Activated CD8-positive, alpha-beta memory T cell treated with anti-CD3 and anti-CD28 coated beads for 4 hours (primary cell): Measurements from ENCODE around the gene CD36.

Source experiments
- DNase-seq, 2 donors: peaks; one replicate each; pipeline ENCODE4 v3.0.0-alpha.2; 2020; ENCODE audit warnings: low read depth in 2 of 2

Gene CD36

DNA sequence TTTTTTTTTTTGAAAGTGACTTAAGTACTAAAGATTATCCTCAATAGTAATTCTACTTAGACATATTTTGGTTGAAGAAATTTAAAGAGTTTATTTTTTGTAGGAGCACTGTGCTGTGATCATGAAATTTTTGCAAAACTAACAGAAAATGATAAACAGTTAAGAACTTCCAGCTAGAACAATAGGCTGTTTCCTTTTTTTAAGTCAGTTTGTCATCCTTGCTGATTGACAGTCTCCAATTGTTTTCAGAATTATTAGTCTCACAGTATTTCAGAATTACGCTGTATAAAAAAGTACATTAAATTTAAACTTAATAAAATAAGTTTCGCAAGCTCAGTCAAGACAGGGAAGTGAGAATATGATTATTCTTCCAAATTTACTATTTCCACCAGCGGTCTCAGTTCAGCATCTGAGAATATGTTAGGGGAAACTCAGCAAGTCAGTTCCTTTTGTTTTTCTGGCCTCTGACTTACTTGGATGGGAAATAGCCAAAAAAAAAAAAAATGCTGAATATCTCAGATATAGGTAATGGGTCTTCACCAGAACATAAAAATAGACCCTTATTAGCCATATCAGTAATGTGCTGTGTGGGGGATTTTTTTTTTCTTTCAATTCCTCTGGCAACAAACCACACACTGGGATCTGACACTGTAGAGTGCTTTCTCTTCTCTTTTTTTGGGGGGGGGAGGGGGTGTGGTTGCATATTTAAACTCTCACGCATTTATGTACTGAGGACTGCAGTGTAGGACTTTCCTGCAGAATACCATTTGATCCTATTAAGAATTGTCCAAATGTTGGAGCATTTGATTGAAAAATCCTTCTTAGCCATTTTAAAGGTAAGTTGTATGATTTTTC lies at the start of gene CD36:
Gene CD36, plus strand, starts transcription at position 732 of the 855 bp plus-strand sequence. CDS start 8,099 bp downstream, outside the sequence.
- no peak for DNase-seq

DNA sequence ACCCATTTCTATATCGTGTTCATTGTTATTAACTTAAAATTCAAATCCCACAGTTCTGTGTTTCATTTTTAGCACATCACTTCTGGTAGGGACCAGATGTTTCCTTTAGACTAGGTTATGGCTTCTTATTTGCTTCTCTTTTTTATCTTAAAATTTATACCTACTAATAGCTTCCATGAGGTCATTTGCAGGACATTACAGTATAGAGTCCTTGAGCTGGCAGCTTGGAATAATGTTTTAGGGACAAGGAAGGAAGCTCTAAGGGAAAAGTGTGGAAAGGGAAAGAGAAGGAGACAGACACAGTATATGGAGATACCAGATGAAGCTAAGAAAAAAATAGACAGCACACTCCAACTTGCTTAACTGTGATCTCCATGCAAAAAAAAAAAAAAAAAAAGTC lies 48.8 kb upstream of the CD36 start:
- DNase-seq: no peak

DNA sequence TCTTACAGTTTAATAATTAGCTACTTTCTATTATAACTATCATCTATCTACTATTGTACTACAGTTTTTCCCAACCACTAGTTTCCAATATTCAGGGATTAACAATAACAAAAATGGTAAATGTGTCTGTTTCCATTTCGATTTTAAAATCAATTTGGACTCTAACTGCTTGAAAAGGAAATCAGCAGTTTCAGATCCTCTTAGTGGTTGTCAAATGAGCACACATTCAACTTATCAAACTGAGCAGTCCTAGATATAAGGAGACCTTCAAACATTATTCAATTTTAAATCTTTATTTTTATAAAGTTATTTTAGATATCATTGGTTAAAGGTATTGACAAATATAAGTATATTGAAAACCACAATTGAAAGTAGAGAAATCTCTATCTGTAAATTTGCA lies 46.8 kb upstream of the CD36 start:
- no peak for DNase-seq

DNA sequence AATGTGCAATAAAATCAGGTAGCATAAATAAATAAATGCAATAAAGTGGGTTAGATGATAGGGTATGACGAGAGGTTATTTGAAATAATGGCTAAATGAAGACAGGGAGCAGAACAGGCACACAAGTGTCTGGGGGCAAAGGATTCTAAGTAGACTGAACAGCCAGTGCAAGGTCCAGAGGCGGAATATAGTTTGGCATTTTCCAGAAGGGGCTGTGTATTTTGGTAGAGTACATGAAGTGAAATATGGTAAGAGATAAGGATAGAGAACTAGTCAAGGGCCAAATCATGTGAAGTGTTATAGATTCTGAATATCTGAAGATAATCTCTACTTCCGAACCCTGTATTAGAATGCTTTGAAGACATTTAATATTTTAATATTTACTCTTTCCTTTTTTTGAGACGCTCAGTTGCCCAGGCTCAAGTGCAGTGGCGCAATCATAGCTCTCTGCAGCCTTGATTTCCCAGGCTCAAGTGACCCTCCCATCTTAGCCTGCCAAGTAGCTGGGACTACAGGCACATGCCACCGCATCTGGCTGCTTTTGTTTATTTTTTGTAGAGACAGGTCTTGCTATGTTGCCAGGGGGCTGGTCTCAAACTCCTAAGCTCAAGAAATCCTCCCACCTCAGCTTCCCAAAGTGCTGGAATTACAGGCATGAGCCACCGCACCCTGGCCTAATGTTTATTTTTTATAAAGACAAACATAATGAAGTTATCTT lies 44.4 kb upstream of the CD36 start:
- DNase-seq: no peak

DNA sequence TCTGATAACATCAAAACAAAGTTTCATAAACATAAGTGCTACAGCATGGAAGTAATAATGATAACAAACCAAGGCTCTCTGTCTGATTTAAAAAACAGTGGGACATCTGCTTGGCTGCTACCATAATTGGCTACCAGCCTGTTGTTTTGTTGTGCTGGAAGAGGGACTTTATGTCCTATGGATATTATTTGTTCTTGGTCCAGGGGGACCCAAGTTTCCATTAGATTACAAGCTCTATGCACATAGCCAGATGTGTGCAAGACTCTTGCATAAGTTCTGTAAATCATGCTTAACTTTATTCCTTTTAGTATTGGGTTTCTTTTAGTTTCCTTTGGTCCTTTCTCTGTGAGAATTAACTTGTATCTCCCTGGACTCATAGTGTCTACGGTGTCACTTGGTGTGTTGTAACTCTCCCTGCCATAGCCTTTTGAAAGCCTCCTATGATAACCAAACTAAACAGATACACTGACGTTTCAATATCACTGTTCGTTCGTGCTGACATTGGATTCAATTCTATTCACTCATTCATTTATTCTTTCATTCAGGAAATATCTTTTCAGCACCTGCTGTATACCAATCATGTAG lies 41.4 kb upstream of the CD36 start:
- DNase-seq: no peak

DNA sequence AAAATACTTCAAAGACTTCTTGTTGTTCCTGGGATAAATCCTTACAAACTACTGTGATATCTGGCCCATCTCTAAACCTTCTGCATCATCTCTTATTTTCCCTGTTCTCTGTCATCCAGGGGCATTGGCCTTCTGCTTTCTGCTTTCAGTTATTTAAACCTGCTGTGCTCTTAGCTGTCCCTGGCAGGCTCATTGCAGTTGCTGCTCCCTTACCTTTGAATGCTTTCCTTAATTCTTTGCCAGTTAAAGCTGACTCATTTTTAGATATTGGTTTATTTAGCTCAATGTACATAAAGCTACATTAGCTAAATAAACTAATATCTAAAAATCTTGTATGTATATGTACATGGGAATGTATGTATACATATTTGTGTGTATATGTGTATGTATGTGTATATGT lies 40.6 kb upstream of the CD36 start:
- DNase-seq: no peak

DNA sequence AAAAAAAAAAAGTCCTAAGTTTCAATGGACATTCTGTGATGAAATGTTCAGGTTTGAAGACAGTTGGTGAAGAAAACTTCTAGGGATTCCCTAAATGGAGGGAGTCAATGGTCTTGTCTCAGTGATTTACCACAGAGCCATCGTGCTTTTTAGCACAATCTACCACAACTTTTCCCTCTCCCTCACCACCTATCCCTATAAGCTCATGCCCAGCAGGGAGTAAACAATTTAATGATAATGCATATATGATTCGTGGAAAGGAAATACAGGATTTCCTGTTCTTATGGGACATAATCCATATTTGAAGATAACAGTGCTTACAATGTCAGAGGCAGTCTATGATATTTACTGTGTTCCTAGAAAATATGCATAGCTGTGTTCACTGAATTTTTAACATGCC lies 38.4 kb upstream of the CD36 start:
- DNase-seq: no peak

DNA sequence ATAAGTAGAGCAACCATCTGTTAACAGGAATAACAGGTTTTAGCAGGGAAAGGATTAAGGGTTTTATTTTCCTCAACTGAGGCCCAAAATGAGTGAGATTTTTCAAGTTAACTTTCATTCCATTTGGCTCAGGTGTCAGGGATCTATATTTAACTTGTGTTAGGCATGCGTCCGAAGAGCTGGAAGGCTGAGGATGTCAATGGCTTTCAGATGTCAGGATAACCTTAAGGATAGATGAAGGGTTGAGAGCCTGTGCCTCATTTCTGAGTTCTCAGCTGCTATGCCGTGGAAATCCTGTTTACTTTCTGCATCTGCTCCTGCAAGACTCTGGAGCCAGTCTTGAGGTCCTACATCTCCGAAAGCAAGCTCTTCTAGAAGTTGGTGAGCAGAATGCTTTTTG lies 36.4 kb upstream of the CD36 start:
- DNase-seq: no peak

DNA sequence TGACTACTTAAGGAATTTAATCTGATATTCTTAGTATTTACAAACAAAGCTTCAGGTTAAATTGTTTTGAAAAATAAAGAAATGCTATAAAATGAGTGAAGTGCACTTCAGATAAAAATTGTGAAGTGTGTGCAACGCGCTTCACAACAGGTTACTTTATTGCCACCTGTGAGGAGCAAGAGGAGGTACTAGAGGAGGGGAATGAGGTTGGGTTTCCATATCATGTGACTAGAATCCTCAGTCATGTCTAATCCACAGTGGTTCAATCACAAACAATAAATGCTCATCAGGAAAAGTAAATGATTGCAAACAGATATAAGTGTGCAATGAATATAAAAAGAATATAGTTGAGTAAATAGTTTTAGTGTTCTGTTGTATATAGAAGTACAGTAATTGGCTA lies 34.5 kb upstream of the CD36 start:
- no peak for DNase-seq

DNA sequence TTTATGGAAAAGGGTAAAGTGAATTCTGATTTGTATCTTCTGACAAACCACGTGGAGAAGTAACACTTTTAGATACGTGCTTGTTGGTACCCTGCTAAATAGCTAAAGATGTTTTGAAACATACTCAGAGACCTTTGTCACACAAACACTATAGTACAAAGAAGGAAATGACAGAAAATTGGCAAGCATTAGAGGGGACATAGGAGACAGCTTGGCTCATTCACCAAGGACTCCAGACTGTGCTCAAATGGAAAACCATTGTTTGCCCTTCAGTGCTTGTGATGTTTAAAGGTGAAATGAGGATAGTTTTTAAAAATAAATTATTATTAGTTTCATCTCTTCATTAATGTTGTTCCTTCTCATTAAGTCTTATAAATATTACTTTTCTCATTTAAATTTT lies 34.0 kb upstream of the CD36 start:
- DNase-seq: no peak

DNA sequence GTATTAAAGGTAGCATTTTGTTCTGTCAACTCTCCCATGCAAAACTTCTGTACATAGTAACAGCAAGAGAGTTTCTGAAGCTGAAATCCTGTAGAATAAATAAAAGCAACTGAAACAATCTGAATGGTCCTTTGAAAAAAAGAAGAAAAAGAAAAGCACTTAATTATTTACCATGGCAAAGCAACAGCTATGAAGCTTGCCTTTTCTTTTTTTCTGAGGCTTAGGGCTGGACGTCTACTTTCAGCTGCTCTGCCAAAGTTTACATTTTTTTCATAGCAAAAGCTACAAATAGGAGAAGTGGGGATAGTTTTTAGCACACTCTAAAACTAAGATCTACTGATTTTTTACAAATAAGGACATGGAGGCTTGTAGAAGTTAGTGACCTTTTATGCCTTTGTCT lies 31.3 kb upstream of the CD36 start:
- no peak for DNase-seq

DNA sequence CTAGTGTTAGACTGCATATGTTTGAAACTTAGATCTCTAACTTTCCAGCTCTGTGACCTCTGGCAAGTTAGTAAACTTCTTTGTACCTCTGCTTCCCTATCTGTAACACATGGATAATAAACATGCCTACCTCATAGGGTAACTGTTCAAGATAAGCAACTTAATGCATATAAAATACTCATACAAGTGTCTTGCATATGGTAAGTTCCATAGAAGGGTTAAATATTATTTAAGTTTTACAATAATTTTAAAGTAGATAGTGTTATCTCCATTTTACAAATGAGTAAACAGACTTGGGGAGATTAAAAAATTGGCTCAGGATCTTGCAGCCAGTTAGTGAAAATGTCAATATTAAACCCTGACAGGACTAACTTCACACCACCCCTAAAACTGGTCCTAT lies 30.1 kb upstream of the CD36 start:
- DNase-seq: no peak

DNA sequence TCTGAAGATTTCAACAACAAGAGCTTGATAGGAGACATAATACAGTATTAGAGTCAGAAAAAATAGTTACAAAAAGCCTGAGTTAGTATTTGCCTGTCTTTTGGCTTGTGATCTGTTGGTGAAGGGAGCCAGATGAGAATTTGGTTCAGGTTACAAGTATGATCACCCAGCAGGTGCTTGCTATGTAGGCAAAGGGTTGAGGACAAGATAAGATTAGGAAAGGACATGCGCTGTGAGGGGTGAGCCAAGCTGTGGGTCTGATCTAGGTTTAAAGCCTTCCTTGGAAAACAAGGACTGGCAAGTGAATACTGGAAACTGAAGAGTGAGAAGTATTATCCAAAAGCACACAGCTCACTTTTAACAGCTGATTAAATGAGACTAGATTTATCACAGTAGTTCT lies 28.7 kb upstream of the CD36 start:
- DNase-seq: no peak

DNA sequence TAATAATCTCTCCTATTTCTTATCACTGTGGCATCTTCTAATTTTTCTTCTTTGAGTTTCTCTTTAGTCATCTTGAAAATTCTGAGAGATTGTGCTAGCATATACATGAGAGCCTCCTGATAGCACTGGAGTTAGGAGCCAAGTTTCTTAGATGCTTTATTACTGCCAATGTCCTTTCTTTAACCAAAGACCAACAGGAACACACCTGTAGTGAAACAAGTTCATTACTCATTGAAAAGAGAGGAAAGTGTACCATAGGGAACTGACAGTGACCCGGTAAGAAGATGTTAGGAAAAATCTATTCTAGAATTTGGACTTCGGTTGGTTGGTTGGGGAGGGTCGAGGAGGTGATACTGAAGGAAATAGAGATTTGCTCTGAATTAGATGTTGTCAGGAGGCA lies 27.1 kb upstream of the CD36 start:
- no peak for DNase-seq

DNA sequence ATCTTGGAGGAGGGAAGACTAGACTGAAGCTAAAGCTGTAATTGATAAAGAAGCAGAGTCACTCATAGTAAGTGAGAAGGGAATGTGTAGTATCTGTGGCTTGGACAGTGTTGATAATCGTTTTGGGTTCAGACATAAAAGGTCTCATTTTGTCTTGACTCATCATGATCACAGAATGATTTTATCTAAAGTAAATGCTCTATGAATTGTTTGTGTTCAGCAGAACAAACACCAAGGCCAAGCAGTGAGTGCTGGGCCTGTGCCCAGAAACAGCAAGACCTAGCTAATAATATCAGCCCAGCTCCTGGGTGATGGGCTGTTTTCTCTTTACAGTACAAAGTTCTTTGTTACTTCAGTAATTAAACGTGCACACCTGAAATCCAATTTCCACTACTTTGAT lies 26.7 kb upstream of the CD36 start:
- no peak for DNase-seq

DNA sequence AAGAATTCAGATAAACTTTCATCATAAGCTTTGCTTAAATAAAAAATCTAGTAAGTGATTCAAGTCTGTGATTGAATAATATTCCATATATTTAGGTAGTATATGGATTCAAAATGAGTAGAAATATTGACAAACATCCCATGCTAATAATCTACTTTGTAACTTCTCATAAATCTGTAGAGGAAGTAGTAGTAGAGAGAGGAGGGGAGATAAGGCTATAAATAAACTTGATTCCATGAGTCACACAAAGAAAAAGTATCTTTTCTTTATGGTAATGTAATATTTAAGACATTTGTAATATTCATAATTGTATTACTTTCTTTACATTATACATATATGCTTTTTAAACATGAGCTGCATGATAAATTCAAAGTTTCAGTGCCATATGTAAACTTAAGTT lies 25.6 kb upstream of the CD36 start:
- DNase-seq: no peak

DNA sequence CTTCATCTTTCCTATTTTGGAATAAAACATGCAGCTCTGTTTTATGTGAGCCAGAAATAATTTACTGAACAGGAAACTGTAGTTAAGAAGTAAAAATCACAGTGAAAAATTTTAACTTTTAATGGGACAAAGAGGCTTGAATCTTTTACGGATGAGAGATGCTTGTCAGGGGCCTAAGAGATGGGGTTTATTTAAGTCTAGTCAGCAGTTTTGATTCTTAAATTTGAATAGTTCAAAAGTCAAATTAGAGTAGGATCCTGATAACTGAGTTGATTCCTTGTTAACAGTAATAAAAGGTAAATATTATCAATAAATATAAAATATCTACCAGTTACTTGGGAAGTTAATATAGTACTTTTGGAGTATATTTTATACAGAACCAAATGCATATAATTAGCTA lies 24.9 kb upstream of the CD36 start:
- no peak for DNase-seq

DNA sequence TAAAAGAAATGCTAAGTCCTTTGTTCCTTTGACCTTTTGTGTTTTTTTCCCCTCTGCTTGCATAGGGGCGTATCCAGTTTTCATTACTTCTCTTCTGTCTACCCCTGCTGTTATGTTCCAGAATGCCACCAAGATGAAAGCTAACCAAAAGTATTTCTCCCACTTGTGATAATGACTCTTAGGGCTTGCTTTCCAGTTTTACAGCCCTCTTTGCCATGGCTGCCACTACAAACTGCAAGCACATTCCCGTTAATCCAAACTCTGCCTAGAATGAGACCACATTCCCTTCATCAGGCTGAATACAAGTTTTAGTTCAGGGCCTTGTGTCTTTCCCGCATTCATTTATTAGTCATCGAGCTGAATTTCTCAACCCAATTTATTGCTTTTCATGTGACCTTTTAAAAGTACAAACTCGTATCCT lies 23.6 kb upstream of the CD36 start:
- DNase-seq: no peak

DNA sequence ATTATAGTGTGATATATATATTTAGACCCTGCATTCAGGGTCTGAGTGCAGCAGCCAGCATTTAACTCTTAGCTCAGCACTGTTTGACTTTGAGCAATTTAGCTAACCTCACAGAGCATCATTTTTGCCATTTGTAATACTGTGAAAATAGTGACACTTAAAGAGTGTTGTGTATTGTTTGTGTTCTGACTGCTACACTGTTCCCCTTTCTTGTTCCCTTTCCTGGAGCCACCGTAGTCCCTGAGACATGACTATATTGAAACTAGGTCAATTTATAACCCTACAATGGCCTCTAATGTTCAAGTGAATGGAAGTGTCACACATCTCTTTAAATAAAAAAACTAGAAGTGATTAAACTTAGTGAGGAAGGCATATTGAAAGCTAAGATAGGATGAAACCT lies 20.3 kb upstream of the CD36 start:
- DNase-seq: no peak

DNA sequence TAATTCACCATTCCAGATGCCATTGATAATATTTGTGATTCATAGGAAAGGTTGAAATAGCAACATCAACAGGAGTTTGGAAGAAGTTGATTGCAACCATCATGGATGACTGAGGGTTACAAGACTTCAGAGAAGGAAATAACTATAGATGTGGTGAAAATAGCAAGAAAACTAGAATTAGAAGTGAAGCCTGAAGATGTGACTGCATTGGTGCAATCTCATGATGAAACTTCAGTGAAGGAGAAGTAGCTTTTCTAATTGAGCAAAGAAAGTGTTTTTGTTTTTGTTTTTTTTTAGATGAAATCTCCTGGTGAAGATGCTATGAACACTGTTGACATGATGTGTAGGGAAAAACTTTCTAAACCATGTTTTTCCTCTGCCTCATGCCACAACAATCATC lies 18.7 kb upstream of the CD36 start:
- DNase-seq: no peak

DNA sequence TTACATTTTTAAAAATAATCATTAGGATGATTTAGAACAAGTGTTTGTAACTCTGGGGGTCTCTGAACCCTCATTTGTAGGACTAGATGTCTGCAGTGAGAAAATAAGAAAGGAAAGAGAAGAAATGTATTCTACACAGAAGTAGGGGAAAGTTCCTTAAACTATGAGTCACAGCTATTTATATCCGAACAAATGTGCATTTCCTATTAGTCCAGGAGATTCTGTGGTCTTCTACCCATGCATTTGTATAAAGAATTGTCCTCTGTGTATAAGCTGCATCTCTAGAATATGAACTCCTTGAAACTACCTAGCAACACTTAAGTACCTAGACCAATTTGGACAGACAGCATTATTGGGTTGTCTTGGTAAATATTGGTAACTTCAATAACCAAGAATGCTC lies 15.9 kb upstream of the CD36 start:
- DNase-seq: no peak

DNA sequence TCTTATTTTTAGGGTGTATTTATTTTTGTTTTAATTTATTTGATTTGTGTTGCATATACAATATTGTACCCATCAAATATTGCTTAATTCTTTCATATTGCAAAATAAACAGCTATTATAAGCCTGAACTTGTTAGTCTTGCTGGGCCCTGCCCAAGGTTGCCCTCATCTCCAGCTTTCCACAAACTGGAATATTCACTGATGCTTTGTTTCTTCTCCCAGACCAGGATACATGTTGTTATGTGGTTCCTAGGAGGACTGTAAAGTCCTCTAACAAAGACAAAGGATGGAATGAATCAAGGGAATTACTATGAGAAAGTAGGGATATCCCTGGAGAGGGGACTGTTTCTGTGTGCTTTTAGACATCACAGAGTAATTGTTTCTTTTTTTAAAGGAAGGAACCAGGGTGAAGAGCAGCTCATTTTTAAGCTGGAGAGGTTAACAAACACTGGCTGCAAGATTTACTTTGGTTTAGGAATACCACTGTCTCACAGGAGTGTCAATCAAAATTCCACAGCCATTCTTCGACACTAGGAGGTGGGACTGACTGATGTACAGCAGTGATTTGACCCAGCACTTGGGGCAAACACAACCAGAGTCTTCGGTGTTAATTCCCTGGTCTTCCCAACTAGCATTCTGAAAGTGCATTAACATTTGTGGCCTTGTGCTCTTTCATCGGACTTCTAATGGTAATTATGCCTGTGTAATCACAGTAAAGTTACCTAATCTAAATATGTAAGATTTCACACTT lies 14.8 kb upstream of the CD36 start:
- DNase-seq: no peak
